Mammary epithelial cell (primary cell): ENCODE measurements around the gene METAP1D.

Source experiments
- EZH2 ChIP-seq: IDR thresholded peaks from 2 replicates; pipeline ENCODE4 v1.6.1; 2012; ENCODE audit warnings: low read length, inconsistent platforms, borderline replicate concordance
- TF ChIP-seq, protein P1 (sequence below), 2 donors: IDR thresholded peaks in 1 of 2; conservative IDR thresholded peaks in 1 of 2; 2 replicates each; pipeline ENCODE4 v1.5.1; 2011 to 2012; ENCODE audit warnings: inconsistent platforms in 2 of 2, low read length in 2 of 2, mild to moderate bottlenecking in 2 of 2, control low read depth in 1 of 2, low read depth in 1 of 2; ENCODE audit not compliant: insufficient read depth in 1 of 2; ENCODE audit errors: extremely low read depth in 1 of 2

DNA sequence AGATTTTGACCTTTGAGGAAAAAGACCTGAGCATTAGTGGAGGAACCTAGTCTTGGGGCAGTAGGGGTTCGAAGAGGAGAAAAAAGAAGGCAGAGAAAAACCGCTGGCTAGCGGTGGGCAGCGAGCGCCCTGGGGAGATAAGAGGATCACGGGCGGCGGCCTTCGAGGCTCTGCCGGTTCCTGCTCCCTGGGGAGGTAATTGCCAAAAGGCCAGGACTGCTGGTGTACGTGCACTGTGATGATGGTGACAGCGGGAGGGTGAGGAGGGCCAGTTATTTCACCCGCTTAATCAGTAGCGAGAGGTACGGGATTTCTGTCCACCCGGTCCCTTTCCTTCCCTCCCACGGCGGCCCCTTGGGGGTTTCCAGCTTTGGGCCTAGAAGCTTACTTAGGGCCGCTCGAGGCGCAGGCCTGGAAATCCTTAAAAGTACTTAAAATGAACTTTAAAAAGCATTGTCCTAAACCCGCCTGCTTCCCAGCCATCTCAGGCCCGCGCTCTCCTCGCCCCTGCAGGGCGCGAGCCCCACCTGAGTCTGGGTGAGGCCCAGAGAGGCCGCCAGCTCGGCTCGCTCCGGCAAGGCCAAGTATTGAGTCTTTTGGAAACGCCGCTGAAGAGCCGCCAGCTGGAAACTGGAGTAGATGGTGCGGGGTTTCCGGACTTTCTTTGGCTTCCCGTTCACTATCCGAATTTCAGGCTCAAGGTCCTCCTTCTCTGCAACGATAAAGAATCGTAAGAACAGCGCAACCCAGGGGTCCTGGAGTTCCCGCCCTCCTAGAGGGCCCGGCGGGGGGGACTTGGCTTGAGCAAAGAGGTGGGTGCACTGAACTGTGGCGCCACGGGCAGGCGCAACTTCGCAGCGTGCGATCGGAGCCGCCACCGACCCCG, 101.4 kb downstream of the METAP1D start:
- TF ChIP-seq, protein P1, sequence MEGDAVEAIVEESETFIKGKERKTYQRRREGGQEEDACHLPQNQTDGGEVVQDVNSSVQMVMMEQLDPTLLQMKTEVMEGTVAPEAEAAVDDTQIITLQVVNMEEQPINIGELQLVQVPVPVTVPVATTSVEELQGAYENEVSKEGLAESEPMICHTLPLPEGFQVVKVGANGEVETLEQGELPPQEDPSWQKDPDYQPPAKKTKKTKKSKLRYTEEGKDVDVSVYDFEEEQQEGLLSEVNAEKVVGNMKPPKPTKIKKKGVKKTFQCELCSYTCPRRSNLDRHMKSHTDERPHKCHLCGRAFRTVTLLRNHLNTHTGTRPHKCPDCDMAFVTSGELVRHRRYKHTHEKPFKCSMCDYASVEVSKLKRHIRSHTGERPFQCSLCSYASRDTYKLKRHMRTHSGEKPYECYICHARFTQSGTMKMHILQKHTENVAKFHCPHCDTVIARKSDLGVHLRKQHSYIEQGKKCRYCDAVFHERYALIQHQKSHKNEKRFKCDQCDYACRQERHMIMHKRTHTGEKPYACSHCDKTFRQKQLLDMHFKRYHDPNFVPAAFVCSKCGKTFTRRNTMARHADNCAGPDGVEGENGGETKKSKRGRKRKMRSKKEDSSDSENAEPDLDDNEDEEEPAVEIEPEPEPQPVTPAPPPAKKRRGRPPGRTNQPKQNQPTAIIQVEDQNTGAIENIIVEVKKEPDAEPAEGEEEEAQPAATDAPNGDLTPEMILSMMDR (conservative IDR thresholded peaks at IDR 0.05 in 1 of 2, IDR thresholded peaks at IDR 0.05 in 1 of 2; ENCODE audit: extremely low read depth in 1 of 2, insufficient read depth in 1 of 2, low read depth in 1 of 2, low read length in 2 of 2) = no peak
- no peak for TF ChIP-seq EZH2
